Gastrocnemius medialis (tissue), 4 donors: ENCODE measurements around the gene LAMC2. TPM values are rescaled to one million over a fixed set of nuclear protein-coding genes. Genes with fewer than 3 reads are reported as not detected.

ENCODE experiments used
- ATAC-seq, 2 donors: fragments of 150-250 bp; one replicate each; pipeline ENCODE4 v1.9.1; 2016
- DNase-seq, 2 donors: peaks; one replicate each; pipeline ENCODE4 v3.0.0-alpha.2; 2019
- H3K27ac ChIP-seq, 4 donors: fragments of 200-600 bp; sonication (generic); 1 replicate in 1 of 4; 2 replicates in 3 of 4; pipeline ENCODE4 v1.5.1; 2016 to 2018; ENCODE audit warnings: mild to moderate bottlenecking in 2 of 4, moderate library complexity in 1 of 4
- H3K27me3 ChIP-seq, 3 donors: fragments of 200-600 bp; sonication (generic) in 2 of 3; 1 replicate in 1 of 3; 2 replicates in 2 of 3; pipeline versions ENCODE4 v1.5.1 to v1.6.0; 2016 to 2019; ENCODE audit warnings: mild to moderate bottlenecking in 1 of 3, moderate library complexity in 1 of 3
- H3K36me3 ChIP-seq, 2 donors: fragments of 200-600 bp; sonication (generic) in 1 of 2; one replicate each; pipeline ENCODE4 v1.5.1; 2017 to 2018
- H3K4me1 ChIP-seq, 2 donors: fragments of 200-600 bp; sonication (generic) in 1 of 2; one replicate each; pipeline ENCODE4 v1.5.1; 2016 to 2017; ENCODE audit warnings: mild to moderate bottlenecking in 2 of 2
- H3K4me3 ChIP-seq, 4 donors: fragments of 200-600 bp; sonication (generic) in 3 of 4; 1 replicate in 1 of 4; 2 replicates in 3 of 4; pipeline ENCODE4 v1.5.1; 2016 to 2019; ENCODE audit warnings: mild to moderate bottlenecking in 2 of 4
- H3K9me3 ChIP-seq, 3 donors: fragments of 200-600 bp; sonication (generic) in 2 of 3; 1 replicate in 1 of 3; 2 replicates in 2 of 3; pipeline ENCODE4 v1.5.1; 2016 to 2019
- CTCF ChIP-seq, 5 experiments: fragments of 450-650 bp in 3 of 5; fragments of 200-600 bp in 2 of 5; sonication (generic) in 2 of 5; IDR thresholded peaks in 4 of 5; conservative IDR thresholded peaks in 1 of 5; 1 replicate in 4 of 5; 2 replicates in 1 of 5; pipeline ENCODE4 v1.5.1; 2016 to 2019; ENCODE audit warnings: antibody characterized with exemption in 5 of 5, mild to moderate bottlenecking in 3 of 5, moderate library complexity in 3 of 5
- POLR2A ChIP-seq, 2 donors: fragments of 450-650 bp; IDR thresholded peaks; one replicate each; pipeline ENCODE4 v1.6.1; 2017; ENCODE audit warnings: antibody characterized with exemption in 2 of 2, mild to moderate bottlenecking in 2 of 2, moderate library complexity in 2 of 2
- in situ Hi-C, 4 donors: fragments of 200-750 bp; cut with MboI; loops; one replicate each; pipeline versions ENCODE4 v1.15.0 to v1.8.0; 2017; ENCODE audit warnings: low sequenced_read_pairs in 4 of 4
- intact Hi-C: fragments of 100-400 bp; cut with DNase I; formaldehyde crosslinking; loops from one replicate; pipeline ENCODE4 v1.15.1; 2023; ENCODE audit warnings: low total_unique reads
- total RNA-seq, 4 donors: library from RNA; depleted of rRNA; stranded (reverse); fragments of >200 nt; gene quantifications; one replicate each; pipeline versions ENCODE4 v1.1.0 to v1.2.3, GENCODE V29; 2016

The LAMC2 gene
- total RNA-seq, 4 donors from 2014 or later: 0.78 to 1.8 (median 1.4) TPM

DNA sequence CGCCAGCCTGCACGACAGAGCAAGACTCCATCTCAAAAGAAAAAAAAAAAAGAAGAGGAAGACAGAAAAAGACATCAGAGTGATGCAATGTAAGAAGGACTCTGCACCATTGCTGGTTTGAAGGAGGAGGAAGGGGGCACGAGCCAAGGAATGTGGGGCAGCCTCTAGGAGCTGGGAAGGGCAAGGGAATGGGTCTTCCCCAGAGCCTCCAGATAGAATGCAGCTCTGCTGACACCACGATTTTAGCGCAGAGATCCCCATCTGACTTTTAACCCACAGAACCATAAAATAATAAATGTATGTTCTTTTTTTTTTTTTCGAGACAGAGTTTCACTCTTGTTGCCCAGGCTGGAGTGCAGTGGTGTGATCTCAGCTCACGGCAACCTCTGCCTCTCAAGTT is 33.9 kb upstream of the LAMC2 start:
- Histone ChIP-seq H3K9me3 (no peaks in the 10 kb centered on the region), H3K27ac (no peak overlapping the region), H3K4me3 (no peak overlapping the region), H3K36me3 (no peaks in the 10 kb centered on the region), H3K27me3 (no peaks in the 10 kb centered on the region), H3K4me1 (peaks cover 11 to 14% of the 10 kb centered on the region in 2 donors)
- intact Hi-C loops (no loop called here), in situ Hi-C loops (no loop called here)
- TF ChIP-seq CTCF (IDR thresholded peaks at IDR 0.05 in 4 of 5, conservative IDR thresholded peaks at IDR 0.05 in 1 of 5) (no peak), POLR2A (IDR thresholded peaks at IDR 0.05) (no peak)
- DNase-seq: no peak
- no peak for ATAC-seq

DNA sequence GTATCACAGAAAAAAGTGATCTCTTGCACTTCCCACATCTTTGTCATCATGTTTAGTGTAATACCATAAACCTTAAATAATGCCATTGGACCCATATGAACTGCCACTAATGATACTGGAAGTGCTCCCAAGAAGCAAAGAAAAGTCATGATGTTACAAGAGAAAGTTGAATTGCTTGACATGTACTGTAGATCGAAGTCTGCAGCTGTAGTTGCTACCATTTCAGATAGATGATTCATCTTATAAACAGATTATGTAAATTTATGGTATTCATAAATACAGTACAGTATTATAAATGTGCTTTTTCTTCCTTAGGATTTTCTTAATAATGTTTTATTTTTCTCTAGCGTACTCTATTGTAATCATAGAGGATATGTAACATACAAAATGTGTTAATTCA is 30.1 kb upstream of the LAMC2 start:
- H3K27ac ChIP-seq: no peak overlapping the region
- no peaks in the 10 kb centered on the region for H3K4me1 ChIP-seq
- no peaks in the 10 kb centered on the region for H3K27me3 ChIP-seq
- intact Hi-C loops: no loop called here
- in situ Hi-C loops: no loop called here
- no peak overlapping the region for H3K4me3 ChIP-seq
- ATAC-seq (no peak), DNase-seq (no peak)
- no peaks in the 10 kb centered on the region for H3K9me3 ChIP-seq
- no peaks in the 10 kb centered on the region for H3K36me3 ChIP-seq
- no peak for TF ChIP-seq CTCF (IDR thresholded peaks at IDR 0.05 in 4 of 5, conservative IDR thresholded peaks at IDR 0.05 in 1 of 5)

DNA sequence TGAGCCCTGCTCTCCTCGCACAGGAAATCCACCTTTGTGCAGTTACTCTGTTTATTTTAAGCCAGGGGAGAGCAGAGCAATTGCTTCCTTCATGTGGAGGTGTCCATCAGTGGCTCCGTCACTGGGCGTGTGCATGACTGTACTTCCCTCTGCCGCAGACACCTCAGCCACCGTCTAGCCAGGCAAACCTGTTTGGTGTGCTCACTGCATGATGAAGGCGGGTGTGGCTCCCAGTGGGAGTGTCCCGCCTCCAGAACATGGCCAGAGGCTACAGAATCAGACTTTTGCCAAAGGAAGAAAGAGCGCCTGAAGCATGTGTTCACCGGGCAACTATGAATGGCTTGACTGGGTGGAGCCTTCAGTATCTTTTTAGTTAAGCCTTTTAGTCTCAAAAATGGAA is 26.1 kb upstream of the LAMC2 start:
- Histone ChIP-seq H3K4me3 (no peak overlapping the region), H3K4me1 (no peaks in the 10 kb centered on the region), H3K36me3 (no peaks in the 10 kb centered on the region), H3K9me3 (no peaks in the 10 kb centered on the region), H3K27ac (no peak overlapping the region), H3K27me3 (no peaks in the 10 kb centered on the region)
- DNase-seq (no peak), ATAC-seq (no peak)
- in situ Hi-C loops (no loop called here), intact Hi-C loops (no loop called here)
- TF ChIP-seq CTCF (IDR thresholded peaks at IDR 0.05 in 4 of 5, conservative IDR thresholded peaks at IDR 0.05 in 1 of 5) (no peak), POLR2A (IDR thresholded peaks at IDR 0.05) (no peak)

DNA sequence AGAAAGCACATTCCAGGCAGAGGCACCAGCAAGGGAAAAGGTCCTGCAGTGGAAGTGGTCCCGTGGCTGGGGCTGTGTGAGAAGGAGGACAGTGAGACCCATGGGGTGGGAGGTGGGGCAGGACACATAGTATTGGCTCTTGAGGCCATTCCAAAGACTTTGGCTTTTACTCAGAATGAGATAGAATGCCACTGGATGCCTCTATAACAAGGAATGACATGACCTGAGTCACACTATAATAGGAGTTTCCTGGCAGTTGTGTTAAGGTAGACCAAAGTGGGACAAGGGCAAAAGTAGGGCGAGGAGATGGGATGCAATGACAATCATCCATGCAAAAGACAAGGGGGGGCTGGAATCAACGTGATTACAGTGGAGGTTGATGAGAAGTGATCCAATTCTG is 24.7 kb upstream of the LAMC2 start:
- in situ Hi-C loops: no loop called here
- Histone ChIP-seq H3K4me3 (no peak overlapping the region), H3K27ac (no peak overlapping the region), H3K4me1 (no peaks in the 10 kb centered on the region), H3K9me3 (no peaks in the 10 kb centered on the region), H3K36me3 (no peaks in the 10 kb centered on the region), H3K27me3 (no peaks in the 10 kb centered on the region)
- TF ChIP-seq POLR2A (IDR thresholded peaks at IDR 0.05) (no peak), CTCF (IDR thresholded peaks at IDR 0.05 in 4 of 5, conservative IDR thresholded peaks at IDR 0.05 in 1 of 5) (no peak)
- ATAC-seq (no peak), DNase-seq (no peak)
- intact Hi-C loops: no loop called here

GRCh38 chr1:183163316-183163715 is 22.7 kb upstream of the LAMC2 start:
- no peaks in the 10 kb centered on the region for H3K9me3 ChIP-seq
- no peak for ATAC-seq

More at GRCh38 chr1:183163316-183163715, 22.7 kb upstream of the LAMC2 start:
- Histone ChIP-seq H3K27me3 (no peaks in the 10 kb centered on the region), H3K36me3 (no peaks in the 10 kb centered on the region), H3K4me1 (no peaks in the 10 kb centered on the region), H3K4me3 (no peak overlapping the region), H3K27ac (no peak overlapping the region)
- DNase-seq: no peak
- TF ChIP-seq CTCF (IDR thresholded peaks at IDR 0.05 in 4 of 5, conservative IDR thresholded peaks at IDR 0.05 in 1 of 5) (no peak), POLR2A (IDR thresholded peaks at IDR 0.05) (no peak)
- in situ Hi-C loops (no loop called here), intact Hi-C loops (no loop called here)
